Suppressor macrophage treated with lipopolysaccharide for 1 hour (primary cell): ENCODE measurements around the gene UBAC2.
A peak's percentile ranks its signal among the peaks of the same experiment; 100 is the strongest.
"Not testable (repeated sequence)": the region's sequence is repeated elsewhere in the genome, so short reads cannot be mapped to it uniquely, and the experiment has no call there.

Source experiments
- DNase-seq, 3 donors: peaks; one replicate each; pipeline ENCODE4 v3.0.0-alpha.2; 2020 to 2022

The UBAC2 gene

GRCh38 chr13:99398916-99399622 is 198.4 kb downstream of the UBAC2 start:
- no peak for DNase-seq

- DNase-seq = no peak
These were observed 198.9 kb downstream of the UBAC2 start for GRCh38 chr13:99399623-99399974.

DNA sequence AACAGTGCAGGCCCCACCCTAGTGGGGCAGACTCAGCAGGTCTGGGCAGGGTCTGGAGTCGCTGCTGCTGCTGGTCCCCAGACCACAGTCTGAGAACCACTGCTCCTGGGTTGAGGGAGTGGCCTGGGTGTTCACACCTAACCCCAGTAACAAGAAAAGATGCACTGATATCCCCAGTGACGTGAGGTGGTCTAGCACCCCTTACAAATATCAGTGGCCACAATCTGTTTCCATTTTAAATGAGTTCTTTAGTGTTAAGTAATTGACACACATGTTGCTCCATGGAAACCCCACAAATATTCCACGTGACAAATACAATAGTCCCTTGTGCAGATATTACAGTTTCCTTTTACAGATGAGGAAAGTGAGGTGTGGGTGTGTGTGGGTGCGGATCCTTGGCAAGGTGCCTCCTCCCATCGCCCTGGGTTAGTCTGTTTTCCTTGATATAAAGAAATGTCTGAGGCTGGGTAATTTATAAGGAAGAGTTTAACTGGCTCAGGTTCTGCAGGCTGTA is 202.9 kb downstream of the UBAC2 start:
- peak; percentile 89 to 94 (median 89) for DNase-seq

- no peak for DNase-seq
These were observed 203.5 kb downstream of the UBAC2 start for GRCh38 chr13:99404005-99404755.

DNA sequence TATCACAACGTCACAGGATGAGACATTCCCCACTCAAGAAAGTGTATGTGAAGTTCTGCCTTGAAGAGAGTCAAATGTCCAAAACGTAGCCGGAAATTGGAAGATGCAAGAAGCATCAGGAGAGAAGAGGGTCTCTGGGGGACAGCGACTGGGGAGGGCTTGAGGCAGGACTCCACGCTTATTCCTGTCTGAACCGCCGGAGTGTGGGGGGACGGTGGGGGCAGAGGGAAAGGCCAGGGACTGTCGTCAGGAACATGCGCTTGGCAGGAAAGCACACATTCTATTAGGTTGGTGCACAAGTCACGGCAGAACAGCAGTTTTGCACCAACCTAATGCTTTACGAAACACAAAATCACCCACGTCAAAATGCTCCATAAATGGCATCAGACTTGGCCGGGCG is 205.3 kb downstream of the UBAC2 start:
- DNase-seq = no peak

- DNase-seq = peak; percentile 79 to 91 (median 86)
These were observed 206.1 kb downstream of the UBAC2 start for GRCh38 chr13:99406799-99407201.

DNA sequence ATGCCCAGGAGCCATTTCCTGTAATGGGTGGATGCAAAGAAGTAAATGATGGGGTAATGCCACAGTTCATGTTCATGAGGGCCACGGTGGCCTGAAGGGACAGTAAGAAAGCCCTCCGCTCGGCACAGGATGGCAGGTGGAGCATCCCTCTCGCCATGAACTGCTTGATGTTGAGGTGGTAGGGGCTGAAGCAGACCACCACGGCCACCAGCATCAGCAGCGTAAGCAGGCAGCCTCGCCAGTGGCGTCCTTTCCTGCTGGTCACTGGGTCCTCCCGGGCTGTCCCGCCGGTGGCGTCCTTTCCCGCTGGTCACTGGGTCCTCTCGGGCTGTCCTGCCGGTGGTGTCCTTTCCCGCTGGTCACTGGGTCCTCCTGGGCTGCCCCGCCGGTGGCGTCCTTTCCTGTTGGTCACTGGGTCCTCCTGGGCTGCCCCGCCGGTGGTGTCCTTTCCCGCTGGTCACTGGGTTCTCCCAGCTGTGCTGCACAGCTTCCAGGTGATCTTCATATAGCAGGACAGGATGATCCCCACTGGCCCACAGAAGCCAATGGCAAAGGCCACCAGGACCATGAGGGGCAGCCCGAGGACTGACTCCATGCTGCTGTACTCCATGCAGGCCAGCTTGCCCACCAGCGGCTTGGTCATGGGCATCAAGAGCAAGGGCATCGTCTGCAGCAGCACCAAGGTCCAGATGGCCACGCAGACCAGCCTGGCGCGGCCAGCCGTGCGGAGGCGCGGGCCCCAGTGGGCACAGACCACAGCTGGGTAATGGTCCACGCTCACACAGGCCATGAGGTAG is 207.4 kb downstream of the UBAC2 start:
- no peak for DNase-seq

- DNase-seq = no peak
These were observed 208.0 kb downstream of the UBAC2 start for GRCh38 chr13:99408703-99409000.

DNA sequence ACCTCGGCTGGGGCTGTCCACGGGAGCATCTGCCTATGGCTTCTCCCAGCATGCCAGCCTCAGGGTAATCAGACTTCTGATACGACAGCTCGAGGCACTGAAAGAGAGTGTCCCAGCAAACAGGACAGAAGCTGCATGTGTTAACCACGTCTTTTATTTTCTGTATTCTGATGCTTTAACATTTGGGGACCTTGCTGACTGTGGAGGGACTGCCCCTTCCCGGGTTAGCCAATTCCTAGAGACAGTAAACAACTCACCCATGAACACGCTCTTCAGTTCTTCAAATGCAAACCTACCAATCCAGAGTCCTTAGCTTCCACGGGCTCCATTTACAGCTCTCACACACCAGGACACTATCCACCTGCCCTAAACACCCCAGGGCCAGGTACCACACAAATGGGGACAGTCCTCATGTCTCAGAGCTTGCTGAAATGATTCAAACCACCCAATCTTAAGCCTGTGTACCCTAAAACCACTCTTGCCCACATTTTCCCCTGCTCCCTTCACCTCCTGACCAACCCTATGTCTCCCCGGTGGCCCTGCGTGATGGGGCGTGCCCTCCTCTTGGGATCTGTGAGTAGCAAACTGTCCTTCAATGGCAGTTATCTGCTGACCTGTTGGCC is 208.9 kb downstream of the UBAC2 start:
- not testable (repeated sequence) for DNase-seq

DNA sequence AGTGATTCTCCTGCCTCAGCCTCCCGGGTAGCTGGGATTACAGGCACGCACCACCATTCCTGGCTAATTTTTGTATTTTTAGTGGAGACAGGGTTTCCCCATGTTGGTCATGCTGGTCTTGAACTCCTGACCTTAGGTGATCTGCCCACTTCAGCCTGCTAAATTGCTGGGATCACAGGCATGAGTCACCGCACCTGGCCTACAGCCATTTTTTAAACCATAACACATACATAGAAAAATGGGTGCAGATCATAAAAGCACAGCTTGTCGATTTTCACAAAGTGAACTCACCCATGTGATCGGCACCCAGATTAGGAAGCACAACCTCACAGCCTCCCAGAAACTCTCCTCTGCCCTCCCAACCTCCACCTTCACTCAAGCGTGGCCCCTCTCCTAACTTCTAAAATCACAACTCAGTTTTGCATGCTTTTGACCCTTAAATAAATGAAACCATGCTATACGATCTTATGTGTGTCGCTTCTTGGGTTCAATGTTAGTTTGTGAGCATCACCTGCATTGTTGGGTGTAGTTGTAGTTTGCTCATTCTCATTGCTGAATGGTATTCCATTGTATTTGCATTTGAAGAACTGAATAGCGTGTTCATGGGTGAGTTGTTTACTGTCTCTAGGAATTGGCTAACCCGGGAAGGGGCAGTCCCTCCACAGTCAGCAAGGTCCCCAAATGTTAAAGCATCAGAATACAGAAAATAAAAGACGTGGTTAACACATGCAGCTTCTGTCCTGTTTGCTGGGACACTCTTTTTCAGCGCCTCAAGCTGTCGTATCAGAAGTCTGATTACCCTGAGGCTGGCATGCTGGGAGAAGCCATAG is 210.2 kb downstream of the UBAC2 start:
- DNase-seq = not testable (repeated sequence)

DNA sequence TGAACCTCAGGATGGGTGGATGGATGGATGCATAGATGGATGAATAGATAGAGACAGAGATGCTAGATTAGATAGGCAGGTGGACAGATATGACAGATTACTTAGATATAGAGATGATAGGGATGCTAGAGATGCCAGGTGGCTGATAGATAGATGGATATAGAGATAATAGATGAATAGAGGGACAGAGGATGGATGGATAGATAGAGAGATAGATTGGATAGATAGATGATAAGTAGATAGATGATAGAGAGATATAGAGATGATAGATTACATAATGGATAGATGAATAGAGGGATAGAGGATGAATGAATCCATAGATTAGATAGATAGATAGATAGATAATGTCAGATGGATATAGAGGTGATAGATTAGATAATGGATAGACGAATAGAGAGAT is 212.2 kb downstream of the UBAC2 start:
- no peak for DNase-seq

- DNase-seq = no peak
These were observed 213.7 kb downstream of the UBAC2 start for GRCh38 chr13:99414048-99414995.

DNA sequence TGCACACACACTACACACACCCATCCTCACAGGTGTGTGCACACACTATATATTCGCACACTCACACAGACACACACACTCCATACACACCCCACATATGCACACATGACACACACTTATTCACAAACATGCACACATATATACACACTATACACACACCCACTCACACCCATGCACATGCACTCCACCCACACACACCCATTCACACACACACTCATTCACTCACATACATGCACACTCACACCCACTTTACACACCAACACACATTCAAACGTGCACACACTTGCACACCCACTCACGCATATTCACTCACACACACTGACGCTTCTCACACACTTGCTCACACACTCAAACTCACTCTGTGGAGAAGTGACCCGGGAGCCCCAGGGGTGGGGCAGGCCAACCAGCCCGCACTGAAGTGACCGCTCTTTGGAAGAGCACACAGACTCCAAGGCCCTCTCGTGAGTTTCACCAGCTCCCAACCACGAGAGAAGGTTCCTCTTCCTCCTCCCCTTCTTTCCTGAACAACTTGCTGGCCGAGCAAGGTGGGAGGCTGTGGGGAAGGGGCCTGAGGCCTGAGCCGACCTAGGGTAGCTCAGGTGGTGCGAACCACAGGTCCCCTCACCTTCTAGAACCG is 214.5 kb downstream of the UBAC2 start:
- peak; percentile 60 to 65 (median 63) for DNase-seq

GRCh38 chr13:99415851-99416331 is 215.2 kb downstream of the UBAC2 start:
- DNase-seq = peak; percentile 82 to 89 (median 83)

DNA sequence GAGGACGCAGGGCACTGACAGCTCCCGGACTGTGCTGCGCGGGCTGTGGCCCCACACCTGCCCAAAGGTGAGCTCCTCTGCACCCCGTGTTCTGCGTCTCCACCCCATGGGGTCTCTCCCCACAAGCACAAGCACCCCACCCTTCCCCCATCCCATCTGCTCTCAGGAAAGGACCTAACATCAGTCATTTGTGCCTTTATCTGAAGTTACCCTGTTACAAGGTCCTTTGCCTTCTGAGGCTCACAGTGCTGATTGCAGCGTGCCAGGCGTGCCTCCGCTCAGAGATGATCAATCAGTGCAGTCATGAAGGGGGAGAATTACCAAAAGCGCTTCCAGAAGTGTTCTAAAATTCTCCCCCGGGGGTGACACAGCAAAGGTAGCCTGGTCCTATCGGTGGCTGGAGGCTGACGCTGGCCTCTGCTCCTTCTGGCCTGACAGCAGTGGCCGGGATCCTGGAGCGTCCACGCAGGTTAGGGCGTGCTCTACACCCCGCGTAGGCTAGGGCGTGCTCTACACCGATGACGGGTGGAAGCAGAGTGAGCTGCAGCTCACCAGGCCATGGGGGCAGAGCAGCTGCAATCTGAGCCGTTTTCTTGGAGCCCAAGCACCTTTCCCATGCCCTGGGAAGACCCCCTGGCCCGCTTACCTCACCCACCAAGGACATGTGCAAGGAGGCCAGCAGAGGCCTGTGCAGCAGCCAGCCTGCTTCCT is 215.9 kb downstream of the UBAC2 start:
- no peak for DNase-seq

DNA sequence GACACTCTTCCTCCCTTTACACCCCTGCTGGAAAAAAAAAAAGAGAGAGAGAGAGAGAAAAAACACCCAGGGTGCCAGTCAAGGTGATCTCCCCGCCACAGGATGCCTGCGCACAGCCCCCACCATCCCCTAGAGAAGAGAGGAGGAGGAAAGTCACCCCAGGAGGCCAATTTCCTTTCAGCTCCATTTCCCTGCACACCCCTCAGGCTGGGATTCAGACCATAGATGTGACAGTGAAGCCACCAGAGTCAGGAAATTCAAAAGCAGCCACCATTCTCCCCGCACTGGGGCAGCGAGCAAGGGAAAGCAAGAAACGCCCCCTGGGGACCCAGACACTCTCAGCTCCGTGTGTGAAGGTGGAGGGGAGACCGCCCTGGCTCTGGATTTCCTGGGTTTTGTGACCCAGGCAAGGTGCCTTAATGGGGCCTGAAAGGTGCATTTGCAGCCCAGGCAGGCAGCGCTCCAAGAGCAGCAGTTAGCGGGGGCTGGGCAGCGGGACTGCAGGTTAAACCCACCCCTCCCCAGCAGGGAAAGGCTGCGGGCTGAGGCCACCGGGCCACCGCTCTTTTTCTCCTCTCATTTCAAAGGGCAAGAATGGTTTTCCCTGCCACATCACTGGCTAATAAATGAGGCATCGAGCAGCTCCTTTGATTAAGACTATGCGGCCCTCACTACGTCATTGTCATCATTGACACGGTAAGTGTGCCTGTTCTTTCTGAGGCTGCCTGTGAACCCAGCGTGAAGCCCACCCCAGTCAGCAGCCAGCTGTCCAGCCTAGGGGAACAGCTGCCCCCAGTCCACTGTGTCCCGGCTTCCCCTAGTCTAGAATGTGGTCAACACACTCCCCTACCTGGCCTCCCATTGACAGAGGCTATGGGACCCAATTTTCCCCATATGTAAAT is 216.8 kb downstream of the UBAC2 start:
- DNase-seq = no peak

DNA sequence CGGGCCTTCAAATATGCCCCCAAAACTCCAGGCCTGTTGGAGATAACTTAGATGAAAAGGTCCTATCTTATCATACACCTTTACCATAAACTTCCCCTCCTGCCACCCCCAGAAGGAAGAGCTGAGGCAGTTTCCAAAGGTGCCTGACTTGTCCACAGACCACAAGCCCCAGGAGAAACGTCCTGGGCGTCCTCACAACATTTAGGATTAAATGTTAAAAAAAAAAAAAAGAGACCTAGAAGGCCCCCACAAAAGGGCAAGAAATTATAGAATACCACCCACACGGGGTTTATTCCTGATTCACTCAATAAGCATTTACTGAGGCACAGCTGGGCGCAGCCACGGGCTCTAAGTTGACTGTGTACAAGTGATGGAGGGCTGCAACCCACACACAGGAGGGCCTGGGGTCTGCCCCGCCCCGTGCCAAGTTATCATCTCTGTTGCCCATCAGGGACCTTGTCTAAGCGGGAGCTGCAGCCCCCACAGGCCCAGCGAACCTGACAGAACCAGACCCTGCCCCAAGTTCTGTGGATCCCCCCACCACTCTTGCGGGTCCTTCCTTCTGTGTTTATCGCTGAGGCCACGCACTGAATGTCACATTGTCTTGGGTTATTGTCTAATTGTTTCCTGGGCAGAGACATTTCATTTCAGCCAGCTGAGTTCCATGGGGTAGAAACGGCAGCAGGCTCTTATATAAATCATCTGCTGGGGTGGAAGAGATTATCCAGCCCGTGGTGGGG is 217.6 kb downstream of the UBAC2 start:
- DNase-seq = no peak

- DNase-seq = no peak
These were observed 218.1 kb downstream of the UBAC2 start for GRCh38 chr13:99418843-99419140.
